ENCODE data around the gene SEC22A. TPM values are rescaled to one million over a fixed set of nuclear protein-coding genes. Genes with fewer than 3 reads are reported as not detected.

SEC22A gene
- total and polyA plus RNA-seq, 10 of the 15 experiments (the other 5 are each of a cell fraction or from before 2014, with no cell fraction given): 19.3 to 70.3 (median 36.7) TPM

GRCh38 chr3:123158330-123158729, 43.4 kb upstream of the SEC22A start:
- CTCF ChIA-PET: interaction anchor here (1.0 to 1.1 kb wide), 2 partner anchors 59 to 110 kb away, joined by 3 read pairs; no protein-coding TSS in a partner anchor

More at GRCh38 chr3:123158330-123158729, 43.4 kb upstream of the SEC22A start:
- H3K9me3 ChIP-seq (replicated peaks; ENCODE audit: control insufficient read depth, insufficient read depth, low read length): no peaks in the 10 kb centered on the region
- FAIRE-seq (no peak), DNase-seq (ENCODE audit: low read depth, low spot score) (no peak), ATAC-seq (no peak)
- no peak for TF ChIP-seq RELB (IDR thresholded peaks at IDR 0.05; ENCODE audit: low read depth)
- no peak for TF ChIP-seq BCL11A (IDR thresholded peaks at IDR 0.05; ENCODE audit: low read depth, low read length)
- no peak for TF ChIP-seq ZZZ3 (IDR thresholded peaks at IDR 0.05; ENCODE audit: control insufficient read depth, insufficient read length, low read depth)
- no peak for TF ChIP-seq POU2F2 (IDR thresholded peaks at IDR 0.05; ENCODE audit: borderline replicate concordance, low read depth, low read length)
- no peak for TF ChIP-seq ZBTB4 (CRISPR knock-in tag; IDR thresholded peaks at IDR 0.05)
- TF ChIP-seq E2F8 (IDR thresholded peaks at IDR 0.05; ENCODE audit: low read depth, partially characterized antibody): no peak
- no peak for TF ChIP-seq TBL1XR1 (IDR thresholded peaks at IDR 0.05; ENCODE audit: low read depth, low read length)
- no peak for TF ChIP-seq BMI1 (IDR thresholded peaks at IDR 0.05; ENCODE audit: borderline replicate concordance)
- no peak for TF ChIP-seq WRNIP1 (IDR thresholded peaks at IDR 0.05; ENCODE audit: borderline replicate concordance, low read depth, low read length)
- no peak for TF ChIP-seq SUZ12 (IDR thresholded peaks at IDR 0.05; ENCODE audit: unreplicated experiment)
- no peak for TF ChIP-seq IRF3 (IDR thresholded peaks at IDR 0.05)
- no peak for TF ChIP-seq ZNF217 (IDR thresholded peaks at IDR 0.05)
- no peak for TF ChIP-seq USF2 (IDR thresholded peaks at IDR 0.05; ENCODE audit: borderline replicate concordance, low read depth, low read length)
- no peak for TF ChIP-seq EGR1 (IDR thresholded peaks at IDR 0.05; ENCODE audit: borderline replicate concordance in 1 of 2, low read depth in 2 of 2, low read length in 2 of 2)
- TF ChIP-seq NFYA (IDR thresholded peaks at IDR 0.05; ENCODE audit: borderline replicate concordance, low read depth, low read length): no peak
- H4K20me1 ChIP-seq (ENCODE audit: control insufficient read depth, insufficient read depth): no peaks in the 10 kb centered on the region
- in situ Hi-C loops (cut with MboI) (no loop called here), intact Hi-C loops (cut with micrococcal nuclease; ENCODE audit: unreplicated experiment) (no loop called here)
- POLR2A ChIA-PET: interaction anchor here (0.6 kb wide), 2 partner anchors 24 to 341 kb away, joined by 3 to 6 read pairs; no protein-coding TSS in a partner anchor
- H2AFZ ChIP-seq (ENCODE audit: control insufficient read depth, low read depth, low read length): no peak overlapping the region
- H3K4me3 ChIP-seq: no peak overlapping the region
- H3K79me2 ChIP-seq (ENCODE audit: control insufficient read depth, insufficient read depth, low read length): no peaks in the 10 kb centered on the region
- WGBS (ENCODE audit: insufficient coverage, insufficient replicate concordance, low lambda C conversion rate, missing lambda C conversion rate): 44% methylated on average over 4 of the region's 4 CpGs
- RAD21 ChIA-PET (ENCODE audit: unreplicated experiment): no interaction called here
- no peak overlapping the region for H3K9ac ChIP-seq (ENCODE audit: control insufficient read depth, insufficient read depth, low read length)
- no peaks in the 10 kb centered on the region for H3K4me1 ChIP-seq (ENCODE audit: control insufficient read depth, insufficient read depth, low read length)
- H3K27ac ChIP-seq (ENCODE audit: control insufficient read depth, insufficient read depth): no peak overlapping the region
- peaks cover 4 to 12% of the 10 kb centered on the region in 2 experiments; a peak in 3 of 4 replicates for H3K36me3 ChIP-seq (ENCODE audit: control insufficient read depth in 2 of 2, insufficient read depth in 2 of 2, low read length in 1 of 2)
- SMC1A ChIA-PET (ENCODE audit: uncharacterized antibody, unreplicated experiment): no interaction called here
- BruUV-seq (replicated peaks): no TSS peak
- no peaks in the 10 kb centered on the region for H3K27me3 ChIP-seq (replicated peaks in 1 of 2; ENCODE audit: control insufficient read depth in 2 of 2, insufficient read depth in 2 of 2, low read length in 1 of 2)
- H3K4me2 ChIP-seq (ENCODE audit: control insufficient read depth, insufficient read depth): no peak overlapping the region

Data from GM12878 (cell line).